Psoas muscle (tissue), 8 donors: Measurements from ENCODE around the gene ENTPD1. TPM values are rescaled to one million over a fixed set of nuclear protein-coding genes. Genes with fewer than 3 reads are reported as not detected.
"Not testable (repeated sequence)": the region's sequence is repeated elsewhere in the genome, so short reads cannot be mapped to it uniquely, and the experiment has no call there.

Experiments
- ATAC-seq, 4 donors: fragments of 200-7000 bp; cut with Tn5 transposase; one replicate each; pipeline ENCODE4 v1.9.1; 2020; ENCODE audit warnings: moderate library complexity in 3 of 4, mild to moderate bottlenecking in 2 of 4
- DNase-seq, 2 donors: peaks; one replicate each; pipeline ENCODE4 v3.0.0-alpha.2; 2020
- H3K27ac ChIP-seq: fragments of 200-600 bp; one replicate; pipeline ENCODE4 v1.8.0; 2022
- H3K27me3 ChIP-seq, 3 donors: fragments of 200-600 bp in 1 of 3; one replicate each; pipeline versions ENCODE4 v1.6.1 to v1.8.0; 2013 to 2022; ENCODE audit warnings: low read length in 2 of 3, mild to moderate bottlenecking in 2 of 3, moderate library complexity in 1 of 3; ENCODE audit not compliant: insufficient read depth in 3 of 3
- H3K36me3 ChIP-seq, 2 donors: fragments of 200-600 bp in 1 of 2; one replicate each; pipeline versions ENCODE4 v1.6.1 to v1.8.0; 2013 to 2022; ENCODE audit warnings: low read depth in 1 of 2, mild to moderate bottlenecking in 1 of 2, moderate library complexity in 1 of 2; ENCODE audit not compliant: insufficient read depth in 1 of 2
- H3K4me1 ChIP-seq: fragments of 200-600 bp; one replicate; pipeline ENCODE4 v1.8.0; 2022
- H3K4me3 ChIP-seq: fragments of 200-600 bp; one replicate; pipeline ENCODE4 v1.8.0; 2022; ENCODE audit warnings: mild to moderate bottlenecking
- H3K9me3 ChIP-seq: fragments of 200-600 bp; one replicate; pipeline ENCODE4 v1.8.0; 2022
- CTCF ChIP-seq: fragments of 200-600 bp; IDR thresholded peaks from one replicate; pipeline ENCODE4 v1.8.0; 2022; ENCODE audit warnings: antibody characterized with exemption
- WGBS, 3 donors: extraction: QIAGEN DNeasy Blood & Tissue Kit; methylation state at CpG; one replicate each; pipeline versions ENCODE4 v1.1.6 to v1.1.7; 2013; 5-methylcytosine and 5-hydroxymethylcytosine counted together
- intact Hi-C, 2 donors: fragments of 100-400 bp; cut with DNase I; formaldehyde crosslinking; loops; one replicate each; pipeline versions ENCODE4 v1.11.0 to v1.14.2; 2022
- polyA plus RNA-seq, 3 donors: library from polyadenylated mRNA; stranded (reverse); fragments of 200-250 nt; gene quantifications; one replicate each; pipeline ENCODE4 v1.2.3, GENCODE V29; 2013
- total RNA-seq, 4 donors: library from RNA; stranded (reverse); fragmentation: NEBNext Ultra II Directional in 2 of 4; extraction: Animal tissue kit (Norgen Biotek cat#: 25700) in 2 of 4; gene quantifications; one replicate each; pipeline versions ENCODE4 v1.2.1 to v1.2.4, GENCODE V29; 2021 to 2023
- donor health status: healthy with polysubstance abuse.
- donor health status: DM: no; HTN: no; CAD: no; lungs with moderate emphysema.
- donor health status: Bipolar disorder and iron deficiency.
- donor health status: healthy.
- donor health status: DM: yes; HTN: yes; CAD: no.
- donor health status: DM: no; HTN: no; CAD: no.
- donor health status: DM: no; HTN: no; CAD: no.
- donor health status: DM: yes; HTN: yes; CAD: no.

ENTPD1 gene
- total and polyA plus RNA-seq, 7 donors = 1.4 to 3.9 (median 1.7) TPM

GRCh38 chr10:95716466-95716865, 39.5 kb upstream of the ENTPD1 start:
- DNase-seq = no peak
- intact Hi-C loops = no loop called here
- H3K36me3 ChIP-seq = no peaks in the 10 kb centered on the region
- no peaks in the 10 kb centered on the region for H3K9me3 ChIP-seq
- no peak overlapping the region for H3K4me3 ChIP-seq
- H3K27me3 ChIP-seq = no peaks in the 10 kb centered on the region
- no peak overlapping the region for H3K27ac ChIP-seq
- H3K4me1 ChIP-seq = no peaks in the 10 kb centered on the region
- TF ChIP-seq CTCF = no peak
- 68 to 74% (median 72%) methylated on average over 3 of the region's 3 CpGs for WGBS, 3 donors
- ATAC-seq = no peak

- H3K4me1 ChIP-seq = no peaks in the 10 kb centered on the region
- no peaks in the 10 kb centered on the region for H3K27me3 ChIP-seq
- H3K4me3 ChIP-seq = no peak overlapping the region
- DNase-seq = no peak
- H3K36me3 ChIP-seq = no peaks in the 10 kb centered on the region
- no peak for ATAC-seq
- 81 to 86% (median 84%) methylated on average over 2 of the region's 2 CpGs for WGBS, 3 donors
- TF ChIP-seq CTCF = no peak
- H3K9me3 ChIP-seq = no peaks in the 10 kb centered on the region
- intact Hi-C loops = no loop called here
- H3K27ac ChIP-seq = no peak overlapping the region
These were observed 39.1 kb upstream of the ENTPD1 start for GRCh38 chr10:95716866-95717265.

GRCh38 chr10:95720745-95721144, 35.2 kb upstream of the ENTPD1 start:
- 70 to 75% (median 72%) methylated on average over 7 of the region's 7 CpGs for WGBS, 3 donors
- H3K27ac ChIP-seq, intact Hi-C loops, H3K4me1 ChIP-seq, H3K36me3 ChIP-seq, ATAC-seq, H3K4me3 ChIP-seq, DNase-seq, H3K27me3 ChIP-seq, H3K9me3 ChIP-seq: not testable (repeated sequence)

GRCh38 chr10:95722496-95722895, 33.5 kb upstream of the ENTPD1 start:
- H3K9me3 ChIP-seq, intact Hi-C loops, H3K4me3 ChIP-seq, DNase-seq, ATAC-seq, H3K27me3 ChIP-seq, H3K27ac ChIP-seq, H3K4me1 ChIP-seq, H3K36me3 ChIP-seq: not testable (repeated sequence)
- 78 to 84% (median 79%) methylated on average over 4 of the region's 4 CpGs for WGBS, 3 donors

GRCh38 chr10:95728526-95728925, 27.4 kb upstream of the ENTPD1 start:
- no peaks in the 10 kb centered on the region for H3K4me1 ChIP-seq
- no peaks in the 10 kb centered on the region for H3K36me3 ChIP-seq
- no peaks in the 10 kb centered on the region for H3K27me3 ChIP-seq
- intact Hi-C loops = no loop called here
- DNase-seq (no peak), ATAC-seq (no peak)
- no peak overlapping the region for H3K4me3 ChIP-seq
- H3K9me3 ChIP-seq = no peaks in the 10 kb centered on the region
- H3K27ac ChIP-seq = no peak overlapping the region
- no peak for TF ChIP-seq CTCF
- 17 to 24% (median 20%) methylated on average over 4 of the region's 4 CpGs for WGBS, 3 donors

GRCh38 chr10:95729323-95730055, 26.5 kb upstream of the ENTPD1 start:
- TF ChIP-seq CTCF = no peak
- no peaks in the 10 kb centered on the region for H3K9me3 ChIP-seq
- H3K36me3 ChIP-seq = no peaks in the 10 kb centered on the region
- no peaks in the 10 kb centered on the region for H3K27me3 ChIP-seq
- no peak overlapping the region for H3K4me3 ChIP-seq
- H3K4me1 ChIP-seq = no peaks in the 10 kb centered on the region
- WGBS, 3 donors = 62 to 80% (median 80%) methylated on average over 3 of the region's 3 CpGs
- ATAC-seq (no peak), DNase-seq (no peak)
- intact Hi-C loops = no loop called here
- H3K27ac ChIP-seq = no peak overlapping the region
